WTC11 (cell line): ENCODE results near the gene ITGA11.

Experiments
- CTCF ChIP-seq: fragments of 200-600 bp; IDR thresholded peaks from 2 replicates; pipeline ENCODE4 v1.8.0; 2022; ENCODE audit warnings: antibody characterized with exemption
- ELF4 ChIP-seq: sonication (generic); formaldehyde crosslinking; IDR thresholded peaks from 2 replicates; pipeline ENCODE4 v1.8.1; 2022; ENCODE audit warnings: low read depth, mild to moderate bottlenecking, moderate library complexity, missing genetic modification reagents
- IRF1 ChIP-seq: sonication (generic); formaldehyde crosslinking; IDR thresholded peaks from 2 replicates; pipeline ENCODE4 v1.8.0; 2023; ENCODE audit warnings: missing genetic modification reagents
- USF2 ChIP-seq: sonication (generic); formaldehyde crosslinking; IDR thresholded peaks from 2 replicates; pipeline ENCODE4 v1.8.1; 2023; ENCODE audit warnings: mild to moderate bottlenecking, missing genetic modification reagents, moderate library complexity

GRCh38 chr15:68295014-68295805, 136.8 kb downstream of the ITGA11 start:
- TF ChIP-seq ELF4 (CRISPR knock-in tag) (no peak), CTCF (no peak), IRF1 (no peak), USF2 (no peak)
